BLaER1 (cell line): ENCODE data around the gene MBD3L5.
"Not testable (repeated sequence)": the region's sequence is repeated elsewhere in the genome, so short reads cannot be mapped to it uniquely, and the experiment has no call there.

Experiments
- H3K27ac ChIP-seq: shearing (Covaris generic); formaldehyde crosslinking; 2 replicates; pipeline ENCODE4 v1.8.1; 2022
- H3K27me3 ChIP-seq: shearing (Covaris generic); formaldehyde crosslinking; 2 replicates; pipeline ENCODE4 v1.8.1; 2022
- H3K36me3 ChIP-seq: shearing (Covaris generic); formaldehyde crosslinking; 2 replicates; pipeline ENCODE4 v1.8.1; 2022
- H3K4me1 ChIP-seq: shearing (Covaris generic); formaldehyde crosslinking; 2 replicates; pipeline ENCODE4 v1.8.1; 2022
- H3K4me2 ChIP-seq: shearing (Covaris generic); formaldehyde crosslinking; 2 replicates; pipeline ENCODE4 v1.8.1; 2022
- H3K4me3 ChIP-seq: shearing (Covaris generic); formaldehyde crosslinking; 2 replicates; pipeline ENCODE4 v1.8.1; 2022
- H3K9ac ChIP-seq: shearing (Covaris generic); formaldehyde crosslinking; 2 replicates; pipeline ENCODE4 v1.8.1; 2022
- H3K9me3 ChIP-seq: shearing (Covaris generic); formaldehyde crosslinking; 2 replicates; pipeline ENCODE4 v1.8.1; 2022
- H4K20me1 ChIP-seq: shearing (Covaris generic); formaldehyde crosslinking; 2 replicates; pipeline ENCODE4 v1.8.1; 2022
- Cebpa-rat ChIP-seq: shearing (Covaris generic); IDR thresholded peaks from 2 replicates; pipeline ENCODE4 v1.8.1; 2022

The MBD3L5 gene

DNA sequence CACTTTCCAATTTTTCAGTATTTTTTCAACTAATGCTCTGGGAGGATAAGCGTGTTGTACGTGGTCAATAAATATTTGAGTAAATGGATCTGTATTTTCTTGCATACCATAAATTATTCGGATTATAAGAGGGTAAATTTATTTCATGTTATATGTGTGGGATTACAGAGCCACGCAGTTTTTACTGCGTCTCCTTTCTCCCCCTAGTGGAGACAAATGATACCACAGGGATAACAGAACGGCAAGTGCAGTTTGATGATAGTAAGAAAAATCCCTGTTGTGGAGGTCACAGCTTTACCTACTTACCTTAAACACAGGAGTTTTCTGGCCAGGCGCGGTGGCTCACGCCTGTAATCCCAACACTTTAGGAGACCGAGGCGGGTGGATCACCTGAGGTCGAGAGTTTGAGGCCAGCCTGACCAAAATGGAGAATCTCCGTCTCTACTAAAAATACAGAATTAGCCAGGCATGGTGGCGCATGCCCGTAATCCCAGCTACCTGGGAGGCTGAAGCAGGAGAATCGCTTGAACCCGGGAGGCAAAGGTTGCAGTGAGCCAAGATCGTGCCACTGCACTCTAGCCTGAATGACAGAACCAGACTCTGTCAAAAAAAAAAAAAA lies 26.0 kb upstream of the MBD3L5 start:
- Histone ChIP-seq H3K9ac (no peak overlapping the region), H3K36me3 (no peaks in the 10 kb centered on the region), H3K4me3 (no peak overlapping the region), H3K9me3 (no peaks in the 10 kb centered on the region), H3K4me1 (peaks cover 7% of the 10 kb centered on the region), H4K20me1 (no peaks in the 10 kb centered on the region), H3K27me3 (no peaks in the 10 kb centered on the region), H3K4me2 (no peak overlapping the region), H3K27ac (no peak overlapping the region)
- TF ChIP-seq Cebpa-rat = no peak

DNA sequence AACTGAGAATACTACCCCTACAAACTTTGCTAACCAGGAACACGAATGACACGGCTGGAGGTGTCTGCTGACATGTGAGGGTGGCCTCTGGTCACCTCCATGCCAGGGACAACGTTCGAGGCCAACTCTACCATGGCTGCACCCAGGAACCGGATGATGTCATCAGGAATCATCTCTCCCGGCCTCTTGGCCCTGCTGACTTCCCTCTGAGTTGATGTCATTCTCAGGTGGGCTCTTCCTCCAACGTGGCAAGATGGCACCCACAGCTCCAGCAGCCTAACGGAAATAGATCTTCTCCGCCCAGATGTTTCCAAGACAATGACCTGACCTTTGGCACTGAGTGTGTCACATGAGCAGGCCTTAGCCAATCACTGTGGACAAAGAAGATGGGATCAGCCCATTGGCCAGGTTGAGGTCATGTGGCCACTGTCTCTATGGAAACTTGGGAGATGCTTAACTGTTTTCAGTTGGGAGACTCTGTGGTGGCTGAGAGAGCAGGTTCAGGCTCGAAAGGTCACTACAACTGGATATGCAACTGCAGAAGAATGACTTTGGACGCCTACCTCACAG lies 24.2 kb upstream of the MBD3L5 start:
- H3K36me3 ChIP-seq = no peaks in the 10 kb centered on the region
- TF ChIP-seq Cebpa-rat = no peak
- H4K20me1 ChIP-seq = no peaks in the 10 kb centered on the region
- no peaks in the 10 kb centered on the region for H3K9me3 ChIP-seq
- H3K9ac ChIP-seq = no peak overlapping the region
- H3K4me2 ChIP-seq = no peak overlapping the region
- H3K27ac ChIP-seq = no peak overlapping the region
- peaks cover 11% of the 10 kb centered on the region for H3K4me1 ChIP-seq
- H3K4me3 ChIP-seq = no peak overlapping the region
- H3K27me3 ChIP-seq = no peaks in the 10 kb centered on the region

DNA sequence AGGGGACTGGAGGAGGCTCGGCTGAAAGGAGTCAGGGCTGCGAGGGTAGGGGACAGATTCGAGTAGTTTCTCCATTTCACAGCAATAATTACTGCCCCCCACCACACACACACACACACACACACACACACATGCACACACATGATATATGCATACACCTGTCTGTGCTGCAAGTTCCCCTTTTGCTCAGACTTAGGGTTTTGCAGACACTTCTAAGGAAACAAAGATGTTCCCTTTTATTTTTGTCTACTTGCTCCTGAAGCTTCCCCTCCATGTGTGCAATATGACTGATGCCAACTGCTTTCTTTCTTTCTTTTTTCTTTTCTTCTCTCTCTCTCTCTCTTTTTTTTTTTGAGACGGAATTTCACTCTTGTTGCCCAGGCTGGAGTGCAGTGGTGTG lies 22.5 kb upstream of the MBD3L5 start:
- no peak for TF ChIP-seq Cebpa-rat
- Histone ChIP-seq H3K9ac (no peak overlapping the region), H3K27ac (no peak overlapping the region), H3K9me3 (no peaks in the 10 kb centered on the region), H3K27me3 (no peaks in the 10 kb centered on the region), H4K20me1 (no peaks in the 10 kb centered on the region), H3K4me3 (no peak overlapping the region), H3K4me1 (peaks cover 11% of the 10 kb centered on the region), H3K4me2 (no peak overlapping the region), H3K36me3 (no peaks in the 10 kb centered on the region)

DNA sequence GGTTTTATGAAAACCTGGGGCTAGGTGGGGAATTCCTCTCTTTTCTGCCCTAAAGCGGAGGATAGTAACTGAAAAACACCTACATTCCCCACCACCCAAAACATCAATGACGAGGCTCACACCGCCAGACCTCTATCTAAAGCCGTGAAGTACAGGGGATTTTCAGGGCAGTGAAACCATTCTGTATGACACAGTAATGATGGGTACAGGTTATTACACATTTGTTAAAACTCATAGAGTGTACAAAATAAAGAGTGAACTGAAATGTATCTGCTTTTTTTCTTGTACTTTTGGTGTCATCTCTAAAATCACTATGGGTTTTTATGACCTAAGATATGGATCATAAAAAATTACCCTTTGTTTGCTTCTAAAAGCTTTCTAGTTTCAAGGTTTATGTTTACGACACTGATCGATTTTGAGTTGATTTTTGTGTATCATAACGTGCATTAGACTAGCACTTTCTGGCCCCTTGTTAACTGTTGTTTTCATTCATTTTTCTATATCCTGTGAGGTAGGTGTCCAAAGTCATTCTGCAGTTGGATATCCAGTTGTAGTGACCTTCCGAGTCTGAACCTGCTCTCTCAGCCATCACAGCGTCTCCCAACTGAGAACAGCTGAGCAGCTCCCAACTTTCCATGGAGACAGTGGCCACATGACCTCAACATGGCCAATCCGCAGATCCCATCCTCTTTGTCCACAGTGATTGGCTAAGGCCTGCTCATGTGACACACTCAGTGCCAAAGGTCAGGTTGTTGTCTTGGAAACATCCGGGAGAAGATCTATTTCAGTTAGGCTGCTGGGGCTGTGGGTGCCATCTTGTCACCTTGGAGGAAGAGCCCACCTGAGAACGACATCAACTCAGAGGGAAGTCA lies 19.4 kb upstream of the MBD3L5 start:
- Histone ChIP-seq H4K20me1 (no peaks in the 10 kb centered on the region), H3K27ac (no peak overlapping the region), H3K9me3 (no peaks in the 10 kb centered on the region), H3K36me3 (no peaks in the 10 kb centered on the region), H3K4me2 (no peak overlapping the region), H3K4me3 (no peak overlapping the region), H3K27me3 (no peaks in the 10 kb centered on the region), H3K4me1 (peaks cover 21% of the 10 kb centered on the region), H3K9ac (no peak overlapping the region)
- no peak for TF ChIP-seq Cebpa-rat

DNA sequence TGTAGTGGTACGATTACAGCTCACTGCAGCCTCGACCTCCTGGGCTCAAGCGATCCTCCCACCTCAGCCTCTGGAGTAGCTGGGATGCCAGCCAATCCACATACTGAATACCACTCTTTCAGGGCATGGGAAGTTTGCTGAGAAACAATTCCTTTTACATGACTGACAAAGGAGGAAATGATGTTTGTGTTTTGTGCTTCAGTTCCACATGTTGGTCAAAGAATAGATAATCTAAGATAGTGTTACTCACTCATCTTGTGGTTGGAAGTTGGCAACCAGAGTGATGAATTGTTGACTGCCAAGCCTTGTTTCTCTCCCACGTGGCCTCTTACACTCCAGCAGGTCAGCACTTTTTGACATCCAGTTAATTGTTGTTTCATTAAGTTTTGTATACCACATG lies 16.7 kb upstream of the MBD3L5 start:
- Histone ChIP-seq H3K4me2 (peak overlapping the region; percentile 30), H3K4me3 (no peak overlapping the region), H3K9ac (no peak overlapping the region), H4K20me1 (no peaks in the 10 kb centered on the region), H3K9me3 (no peaks in the 10 kb centered on the region), H3K36me3 (no peaks in the 10 kb centered on the region), H3K4me1 (peaks cover 21% of the 10 kb centered on the region), H3K27ac (no peak overlapping the region), H3K27me3 (no peaks in the 10 kb centered on the region)
- TF ChIP-seq Cebpa-rat = no peak

DNA sequence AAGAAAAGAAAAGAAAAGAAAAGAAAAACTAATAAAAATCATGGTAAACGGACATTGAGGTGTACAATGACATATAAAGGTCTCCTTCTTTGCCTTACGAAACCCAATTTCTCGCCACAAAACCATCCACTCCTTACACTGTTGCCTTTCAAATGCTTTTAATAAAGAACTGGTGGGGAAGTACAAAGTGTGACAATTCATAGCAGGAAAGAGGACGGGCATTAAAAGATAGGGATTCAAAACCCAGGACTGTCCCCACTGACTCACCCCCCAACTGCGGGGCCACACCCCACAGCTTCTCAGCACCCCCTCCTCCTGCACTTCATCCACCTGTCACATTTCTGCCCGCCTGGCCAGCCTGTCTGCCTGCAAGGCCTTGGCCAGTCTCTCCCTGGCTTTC lies 11.6 kb upstream of the MBD3L5 start:
- H3K27ac ChIP-seq = no peak overlapping the region
- no peak overlapping the region for H3K9ac ChIP-seq
- no peaks in the 10 kb centered on the region for H3K27me3 ChIP-seq
- no peak overlapping the region for H3K4me2 ChIP-seq
- TF ChIP-seq Cebpa-rat = no peak
- H4K20me1 ChIP-seq = no peaks in the 10 kb centered on the region
- no peak overlapping the region for H3K4me3 ChIP-seq
- H3K4me1 ChIP-seq = peaks cover 5% of the 10 kb centered on the region
- H3K9me3 ChIP-seq = no peaks in the 10 kb centered on the region
- H3K36me3 ChIP-seq = no peaks in the 10 kb centered on the region

DNA sequence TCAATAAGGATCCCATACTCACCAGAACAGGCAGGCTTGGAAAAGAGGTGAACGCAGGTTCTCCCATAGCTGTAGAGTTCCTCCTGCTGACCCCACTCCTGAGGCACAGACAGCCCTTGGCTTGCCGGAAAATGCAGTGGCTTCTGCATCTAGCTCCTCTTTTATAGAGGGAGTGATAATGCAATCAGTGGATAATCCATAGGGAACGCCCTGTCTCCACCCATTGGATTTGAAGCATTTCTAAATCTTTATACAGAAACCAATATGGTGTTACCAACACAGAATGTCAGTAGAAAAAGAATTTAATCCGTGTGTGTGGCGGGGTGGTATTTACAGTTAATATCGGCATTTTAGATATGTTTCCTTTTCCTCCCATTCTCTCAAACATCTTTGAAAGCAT lies 9.0 kb upstream of the MBD3L5 start, which contains the start of gene MBD3L2B:
TSS of gene MBD3L2B (minus strand) at position 101 of the 400 bp plus-strand sequence. CDS start at position 67, 34 bp downstream.
- H4K20me1 ChIP-seq, H3K36me3 ChIP-seq, H3K9me3 ChIP-seq, H3K27me3 ChIP-seq, H3K4me3 ChIP-seq, H3K9ac ChIP-seq, H3K4me2 ChIP-seq, H3K27ac ChIP-seq, H3K4me1 ChIP-seq: not testable (repeated sequence)

DNA sequence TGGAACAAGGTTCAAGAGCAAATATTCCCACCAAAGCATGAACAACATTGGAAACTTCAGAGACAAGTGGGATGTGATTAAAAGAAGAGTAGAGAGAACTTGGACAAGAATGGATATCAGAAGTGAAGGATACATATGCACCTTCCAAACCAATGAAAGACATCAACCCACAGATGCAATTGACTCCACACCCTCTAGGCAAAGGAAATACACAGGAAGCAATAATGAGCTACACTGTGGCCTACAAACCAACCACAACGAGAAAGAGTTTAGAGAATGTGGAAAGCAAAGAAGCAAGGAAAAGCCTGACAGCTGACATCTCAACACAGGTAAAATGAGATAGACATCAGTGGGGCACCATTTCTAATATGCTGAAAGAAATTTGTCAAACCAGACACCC lies 1.6 kb upstream of the MBD3L5 start:
- H4K20me1 ChIP-seq, H3K36me3 ChIP-seq, H3K4me3 ChIP-seq, H3K27me3 ChIP-seq, H3K9ac ChIP-seq, H3K4me2 ChIP-seq, H3K27ac ChIP-seq, H3K9me3 ChIP-seq, H3K4me1 ChIP-seq: not testable (repeated sequence)

DNA sequence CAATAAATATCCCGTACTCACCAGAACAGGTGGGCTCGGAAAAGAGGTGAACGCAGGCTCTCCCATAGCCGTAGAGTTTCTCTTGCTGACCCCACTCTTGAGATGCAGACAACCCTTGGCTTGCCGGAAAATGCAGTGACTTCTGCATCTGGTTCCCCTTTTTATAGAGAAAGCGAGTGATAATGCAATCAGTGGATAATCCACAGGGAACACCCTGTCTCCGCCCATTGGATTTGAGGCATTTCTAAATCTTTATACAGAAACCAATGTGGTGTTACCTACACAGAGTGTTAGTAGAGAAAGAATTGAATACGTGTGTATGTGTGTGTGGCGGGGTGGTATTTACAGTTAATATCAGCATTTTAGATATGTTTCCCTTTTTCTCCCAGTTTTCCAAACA lies 9.7 kb downstream of the MBD3L5 start, which contains the start of gene MBD3L4:
TSS of gene MBD3L4 (minus strand) at position 101 of the 400 bp plus-strand sequence. CDS start at position 66, 35 bp downstream.
- H3K9me3 ChIP-seq, H3K4me2 ChIP-seq, H3K36me3 ChIP-seq, H3K27ac ChIP-seq, H3K4me3 ChIP-seq, H3K9ac ChIP-seq, H3K27me3 ChIP-seq, H3K4me1 ChIP-seq, H4K20me1 ChIP-seq: not testable (repeated sequence)

DNA sequence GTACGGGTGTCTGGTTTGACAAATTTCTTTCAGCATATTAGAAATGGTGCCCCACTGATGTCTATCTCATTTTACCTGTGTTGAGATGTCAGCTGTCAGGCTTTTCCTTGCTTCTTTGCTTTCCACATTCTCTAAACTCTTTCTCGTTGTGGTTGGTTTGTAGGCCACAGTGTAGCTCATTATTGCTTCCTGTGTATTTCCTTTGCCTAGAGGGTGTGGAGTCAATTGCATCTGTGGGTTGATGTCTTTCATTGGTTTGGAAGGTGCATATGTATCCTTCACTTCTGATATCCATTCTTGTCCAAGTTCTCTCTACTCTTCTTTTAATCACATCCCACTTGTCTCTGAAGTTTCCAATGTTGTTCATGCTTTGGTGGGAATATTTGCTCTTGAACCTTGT lies 11.2 kb downstream of the MBD3L5 start:
- not testable (repeated sequence) for H3K9ac ChIP-seq, H4K20me1 ChIP-seq, H3K36me3 ChIP-seq, H3K4me1 ChIP-seq, H3K27ac ChIP-seq, H3K9me3 ChIP-seq, H3K4me2 ChIP-seq, H3K4me3 ChIP-seq, H3K27me3 ChIP-seq

DNA sequence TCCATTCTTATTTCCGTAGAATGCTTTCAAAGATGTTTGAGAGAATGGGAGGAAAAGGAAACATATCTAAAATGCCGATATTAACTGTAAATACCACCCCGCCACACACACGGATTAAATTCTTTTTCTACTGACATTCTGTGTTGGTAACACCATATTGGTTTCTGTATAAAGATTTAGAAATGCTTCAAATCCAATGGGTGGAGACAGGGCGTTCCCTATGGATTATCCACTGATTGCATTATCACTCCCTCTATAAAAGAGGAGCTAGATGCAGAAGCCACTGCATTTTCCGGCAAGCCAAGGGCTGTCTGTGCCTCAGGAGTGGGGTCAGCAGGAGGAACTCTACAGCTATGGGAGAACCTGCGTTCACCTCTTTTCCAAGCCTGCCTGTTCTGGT lies 18.6 kb downstream of the MBD3L5 start, which contains the start of gene MBD3L2:
TSS of gene MBD3L2 (plus strand) at position 301 of the 400 bp plus-strand sequence. CDS start at position 354, 53 bp downstream.
- H3K36me3 ChIP-seq, H3K4me2 ChIP-seq, H3K4me1 ChIP-seq, H3K27me3 ChIP-seq, H4K20me1 ChIP-seq, H3K4me3 ChIP-seq, H3K9ac ChIP-seq, H3K9me3 ChIP-seq, H3K27ac ChIP-seq: not testable (repeated sequence)

DNA sequence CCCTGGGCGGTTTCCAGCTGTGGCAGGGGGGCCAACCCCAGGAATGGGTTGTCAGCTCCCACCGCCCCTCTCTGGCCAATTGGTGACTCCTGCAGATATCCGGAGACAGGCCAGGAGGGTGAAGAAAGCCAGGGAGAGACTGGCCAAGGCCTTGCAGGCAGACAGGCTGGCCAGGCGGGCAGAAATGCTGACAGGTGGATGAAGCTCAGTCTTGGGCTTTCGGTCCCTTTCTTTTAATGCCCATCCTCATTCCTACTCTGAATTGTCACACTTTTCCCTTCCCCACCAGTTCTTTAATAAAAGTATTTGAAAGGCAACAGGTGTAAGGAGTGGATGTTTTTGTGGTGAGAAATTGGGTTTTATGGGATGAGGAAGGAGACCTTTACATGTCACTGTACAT lies 21.0 kb downstream of the MBD3L5 start:
- not testable (repeated sequence) for H4K20me1 ChIP-seq, H3K4me3 ChIP-seq, H3K27me3 ChIP-seq, H3K4me1 ChIP-seq, H3K36me3 ChIP-seq, H3K9me3 ChIP-seq, H3K9ac ChIP-seq, H3K27ac ChIP-seq, H3K4me2 ChIP-seq

DNA sequence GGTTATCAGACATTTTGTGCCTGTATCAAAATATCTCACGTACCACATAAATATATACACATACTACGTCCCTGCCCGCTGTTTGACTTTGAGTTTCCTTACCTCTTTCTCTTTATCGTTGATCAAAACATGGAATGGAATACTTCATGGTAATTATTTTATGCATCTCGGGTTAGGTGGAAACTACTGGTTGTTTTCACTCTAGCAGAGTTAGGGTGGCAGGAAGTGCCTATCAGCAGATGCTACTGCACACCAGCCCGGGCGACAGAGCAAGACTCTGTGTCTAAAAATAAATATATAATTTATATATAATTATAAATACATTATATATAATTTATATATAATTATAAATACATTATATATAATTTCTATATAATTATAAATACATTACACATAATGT lies 22.5 kb downstream of the MBD3L5 start:
- H3K9me3 ChIP-seq, H4K20me1 ChIP-seq: not testable (repeated sequence)

More for the DNA sequence above, 22.5 kb downstream of the MBD3L5 start:
- H3K36me3 ChIP-seq, H3K27ac ChIP-seq, H3K4me3 ChIP-seq, H3K4me2 ChIP-seq, H3K4me1 ChIP-seq, H3K9ac ChIP-seq, H3K27me3 ChIP-seq: not testable (repeated sequence)
